RWPE2 (cell line): ENCODE measurements around the gene VAV3.

Experiments used
- ATAC-seq: fragments of 200-7000 bp; cut with Tn5 transposase; 3 replicates; pipeline ENCODE4 v1.9.1; 2021; ENCODE audit warnings: low read depth
- DNase-seq: peaks from one replicate; pipeline ENCODE4 v3.0.0-alpha.2; 2020; ENCODE audit warnings: low spot score
- H3K27ac ChIP-seq: fragments of 450-650 bp; 2 replicates; pipeline ENCODE4 v1.5.1; 2017; ENCODE audit warnings: mild to moderate bottlenecking; ENCODE audit not compliant: poor library complexity, severe bottlenecking
- H3K27me3 ChIP-seq: fragments of 250-450 bp; sonication (Bioruptor Pico); 2 replicates; pipeline ENCODE4 v1.5.1; 2021; ENCODE audit warnings: mild to moderate bottlenecking, moderate library complexity; ENCODE audit not compliant: insufficient read depth, poor library complexity, severe bottlenecking
- H3K36me3 ChIP-seq: fragments of 250-450 bp; sonication (Bioruptor Pico); 2 replicates; pipeline ENCODE4 v1.5.1; 2020; ENCODE audit warnings: low read depth, mild to moderate bottlenecking, moderate library complexity
- H3K4me1 ChIP-seq: fragments of 250-450 bp; sonication (Bioruptor Pico); 2 replicates; pipeline ENCODE4 v1.5.1; 2021; ENCODE audit warnings: mild to moderate bottlenecking, moderate library complexity; ENCODE audit not compliant: insufficient read depth, poor library complexity, severe bottlenecking
- H3K4me3 ChIP-seq: fragments of 250-450 bp; sonication (Bioruptor Pico); 2 replicates; pipeline ENCODE4 v1.5.1; 2021; ENCODE audit warnings: mild to moderate bottlenecking, moderate library complexity; ENCODE audit not compliant: severe bottlenecking
- H3K9me3 ChIP-seq: fragments of 250-450 bp; sonication (Bioruptor Pico); 2 replicates; pipeline ENCODE4 v1.5.1; 2021; ENCODE audit warnings: mild to moderate bottlenecking, moderate library complexity; ENCODE audit not compliant: severe bottlenecking
- CTCF ChIP-seq: fragments of 450-650 bp; IDR thresholded peaks from one replicate; pipeline ENCODE4 v1.5.1; 2017; ENCODE audit warnings: mild to moderate bottlenecking, moderate library complexity; ENCODE audit not compliant: poor library complexity, severe bottlenecking

Gene VAV3

GRCh38 chr1:107776900-107777663, 187.9 kb downstream of the VAV3 start:
- Histone ChIP-seq H3K36me3 (no peaks in the 10 kb centered on the region), H3K4me1 (no peaks in the 10 kb centered on the region), H3K9me3 (no peaks in the 10 kb centered on the region), H3K4me3 (no peak overlapping the region), H3K27me3 (peaks cover 3% of the 10 kb centered on the region), H3K27ac (no peak overlapping the region)
- no peak for ATAC-seq
- DNase-seq, result no peak
- no peak for TF ChIP-seq CTCF

- H3K27me3 ChIP-seq, result peaks cover 3% of the 10 kb centered on the region
- H3K9me3 ChIP-seq, result no peaks in the 10 kb centered on the region
- H3K4me1 ChIP-seq, result no peaks in the 10 kb centered on the region
- DNase-seq (no peak), ATAC-seq (no peak)
- no peak overlapping the region for H3K4me3 ChIP-seq
- no peak for TF ChIP-seq CTCF
- no peak overlapping the region for H3K27ac ChIP-seq
- no peaks in the 10 kb centered on the region for H3K36me3 ChIP-seq
Observed at GRCh38 chr1:107771377-107771776, 193.6 kb downstream of the VAV3 start.

GRCh38 chr1:107767156-107767582, 197.8 kb downstream of the VAV3 start:
- DNase-seq (no peak), ATAC-seq (no peak)
- no peak for TF ChIP-seq CTCF
- Histone ChIP-seq H3K36me3 (no peaks in the 10 kb centered on the region), H3K27ac (no peak overlapping the region), H3K4me3 (no peak overlapping the region), H3K27me3 (no peaks in the 10 kb centered on the region), H3K4me1 (no peaks in the 10 kb centered on the region), H3K9me3 (no peaks in the 10 kb centered on the region)

- no peaks in the 10 kb centered on the region for H3K36me3 ChIP-seq
- no peaks in the 10 kb centered on the region for H3K27me3 ChIP-seq
- no peak for ATAC-seq
- DNase-seq, result no peak
- H3K4me3 ChIP-seq, result no peak overlapping the region
- no peak for TF ChIP-seq CTCF
- H3K27ac ChIP-seq, result no peak overlapping the region
- no peaks in the 10 kb centered on the region for H3K4me1 ChIP-seq
- no peaks in the 10 kb centered on the region for H3K9me3 ChIP-seq
Observed at GRCh38 chr1:107766533-107766932, 198.4 kb downstream of the VAV3 start.

- no peaks in the 10 kb centered on the region for H3K9me3 ChIP-seq
- no peak for TF ChIP-seq CTCF
- no peak for ATAC-seq
Observed at GRCh38 chr1:107762751-107763390, 202.1 kb downstream of the VAV3 start.

More at GRCh38 chr1:107762751-107763390, 202.1 kb downstream of the VAV3 start:
- no peak overlapping the region for H3K27ac ChIP-seq
- H3K36me3 ChIP-seq, result no peaks in the 10 kb centered on the region
- H3K4me1 ChIP-seq, result no peaks in the 10 kb centered on the region
- DNase-seq, result no peak
- H3K4me3 ChIP-seq, result no peak overlapping the region
- H3K27me3 ChIP-seq, result no peaks in the 10 kb centered on the region
